EH (cell line): ENCODE data around the gene DENND6B.
A peak's percentile ranks its signal among the peaks of the same experiment; 100 is the strongest.

ENCODE experiments used
- DNase-seq: peaks from one replicate; pipeline ENCODE4 v3.0.0-alpha.2; 2015; ENCODE audit warnings: low read depth

DENND6B gene

GRCh38 chr22:50303848-50304527, 22.8 kb downstream of the DENND6B start:
- DNase-seq = no peak

- DNase-seq = no peak
These were observed 23.3 kb downstream of the DENND6B start for GRCh38 chr22:50303515-50303847.

GRCh38 chr22:50302564-50302963, 24.2 kb downstream of the DENND6B start:
- DNase-seq = no peak

GRCh38 chr22:50302041-50302541, 24.7 kb downstream of the DENND6B start:
- peak; percentile 48 for DNase-seq

GRCh38 chr22:50301581-50301991, 25.2 kb downstream of the DENND6B start:
- DNase-seq = no peak

GRCh38 chr22:50300620-50301257, 26.1 kb downstream of the DENND6B start:
- no peak for DNase-seq

- DNase-seq = no peak
These were observed 26.8 kb downstream of the DENND6B start for GRCh38 chr22:50299785-50300619.

GRCh38 chr22:50298937-50299784, 27.7 kb downstream of the DENND6B start:
- no peak for DNase-seq

- DNase-seq = no peak
These were observed 28.6 kb downstream of the DENND6B start for GRCh38 chr22:50298266-50298637.

GRCh38 chr22:50297510-50298265, 29.1 kb downstream of the DENND6B start:
- no peak for DNase-seq

- DNase-seq = no peak
These were observed 29.9 kb downstream of the DENND6B start for GRCh38 chr22:50296658-50297490.

- DNase-seq = no peak
These were observed 32.5 kb downstream of the DENND6B start for GRCh38 chr22:50294319-50294656.

- DNase-seq = peak; percentile 92
These were observed 33.1 kb downstream of the DENND6B start for GRCh38 chr22:50293441-50294318.

GRCh38 chr22:50292643-50293440, 34.0 kb downstream of the DENND6B start:
- DNase-seq = no peak

- DNase-seq = no peak
These were observed 36.7 kb downstream of the DENND6B start for GRCh38 chr22:50289942-50290630.

GRCh38 chr22:50289151-50289941, 37.5 kb downstream of the DENND6B start:
- no peak for DNase-seq

- no peak for DNase-seq
These were observed 39.1 kb downstream of the DENND6B start for GRCh38 chr22:50287731-50288130.
